ENCODE data around the gene SIRT1.
"Not testable (repeated sequence)": the region's sequence is repeated elsewhere in the genome, so short reads cannot be mapped to it uniquely, and the experiment has no call there.

Gene SIRT1

DNA sequence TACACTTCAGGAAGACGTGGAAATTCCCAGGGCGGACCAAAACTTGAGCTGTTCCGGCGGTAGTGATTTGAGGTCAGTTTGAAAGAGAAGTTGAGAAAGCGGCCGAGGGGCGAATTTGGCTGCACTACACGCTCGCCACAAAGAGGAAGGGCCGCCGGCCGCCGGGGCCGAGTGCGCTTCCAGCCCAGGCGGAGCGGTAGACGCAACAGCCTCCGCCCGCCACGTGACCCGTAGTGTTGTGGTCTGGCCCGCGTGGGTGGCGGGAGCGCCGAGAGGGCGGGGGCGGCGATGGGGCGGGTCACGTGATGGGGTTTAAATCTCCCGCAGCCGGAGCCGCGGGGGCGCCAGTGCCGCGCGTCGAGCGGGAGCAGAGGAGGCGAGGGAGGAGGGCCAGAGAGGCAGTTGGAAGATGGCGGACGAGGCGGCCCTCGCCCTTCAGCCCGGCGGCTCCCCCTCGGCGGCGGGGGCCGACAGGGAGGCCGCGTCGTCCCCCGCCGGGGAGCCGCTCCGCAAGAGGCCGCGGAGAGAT, at the start of gene SIRT1:
Gene SIRT1, plus strand, starts transcription at position 344 of the 529 bp plus-strand sequence. Its CDS starts 66 bp downstream, at position 410.
- peak; percentile 94 for DNase-seq

DNA sequence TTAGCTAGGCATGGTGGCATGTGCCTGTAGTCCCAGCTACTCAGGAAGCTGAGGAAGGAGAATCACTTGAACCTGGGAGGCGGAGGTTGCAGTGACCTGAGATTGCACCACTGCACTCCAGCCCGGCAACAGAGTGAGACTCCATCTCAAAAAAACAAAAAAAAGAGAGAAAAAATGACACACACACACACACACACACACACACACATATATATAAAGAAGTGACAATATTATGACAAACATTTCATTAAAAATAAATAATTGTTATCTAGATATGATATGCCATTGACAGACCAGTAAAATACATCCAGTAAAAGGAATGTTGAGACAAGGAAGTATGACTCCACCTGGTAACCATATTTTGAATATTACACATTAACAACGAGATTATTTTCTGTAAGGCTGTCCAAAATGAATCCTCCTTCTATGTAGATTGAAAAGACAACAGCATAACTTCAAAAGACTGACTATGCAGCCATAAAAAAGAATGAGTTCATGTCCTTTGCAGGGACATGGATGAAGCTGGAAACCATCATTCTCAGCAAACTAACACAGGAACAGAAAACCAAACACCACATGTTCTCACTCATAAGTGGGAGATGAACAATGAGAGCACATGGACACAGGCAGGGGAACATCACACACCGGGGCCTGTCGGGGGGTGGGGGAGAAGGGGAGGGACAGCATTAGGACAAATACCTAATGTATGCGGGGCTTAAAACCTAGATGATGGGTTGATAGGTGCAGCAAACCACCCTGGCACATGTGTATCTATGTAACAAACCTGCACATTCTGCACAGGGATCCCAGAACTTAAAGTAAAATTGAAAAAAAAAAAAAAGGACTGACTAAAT, 48.7 kb upstream of the SIRT1 start:
- not testable (repeated sequence) for DNase-seq

DNA sequence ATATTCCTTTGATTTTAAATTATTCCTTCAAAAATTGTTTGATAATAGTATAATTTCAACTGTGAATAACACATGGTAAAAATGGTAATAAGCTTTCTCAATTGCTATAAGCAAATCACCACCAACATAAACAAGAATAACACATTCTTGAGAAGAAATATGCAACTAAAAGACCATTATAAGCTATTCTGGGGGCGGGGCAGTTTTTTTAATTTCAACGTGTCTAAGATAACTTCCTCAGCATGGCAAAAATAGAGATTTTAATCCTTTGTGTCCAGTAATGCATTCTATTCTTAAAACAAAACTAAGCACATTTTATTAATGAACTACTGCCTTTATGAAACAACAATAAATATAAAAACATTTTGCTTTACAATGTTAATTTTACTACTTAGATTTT, 48.0 kb upstream of the SIRT1 start:
- DNase-seq, result no peak

DNA sequence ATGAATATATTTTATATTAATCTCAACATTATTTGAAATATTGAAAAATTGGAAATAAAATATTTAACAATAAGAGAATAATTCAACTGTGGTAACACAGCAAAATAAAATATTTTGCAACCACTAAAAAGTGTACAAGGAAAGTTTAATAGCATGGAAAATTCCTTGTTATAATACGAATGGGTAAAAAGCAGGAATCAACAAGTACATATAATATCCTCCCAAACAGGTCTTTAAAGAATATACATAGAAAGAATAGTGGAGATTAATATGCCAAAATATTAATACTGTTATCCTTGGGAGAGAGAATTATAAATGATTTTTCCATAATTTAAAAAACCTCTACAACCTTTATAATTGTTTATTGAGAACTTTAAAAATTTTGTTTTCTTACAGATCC, 47.5 kb upstream of the SIRT1 start:
- DNase-seq, result no peak

DNA sequence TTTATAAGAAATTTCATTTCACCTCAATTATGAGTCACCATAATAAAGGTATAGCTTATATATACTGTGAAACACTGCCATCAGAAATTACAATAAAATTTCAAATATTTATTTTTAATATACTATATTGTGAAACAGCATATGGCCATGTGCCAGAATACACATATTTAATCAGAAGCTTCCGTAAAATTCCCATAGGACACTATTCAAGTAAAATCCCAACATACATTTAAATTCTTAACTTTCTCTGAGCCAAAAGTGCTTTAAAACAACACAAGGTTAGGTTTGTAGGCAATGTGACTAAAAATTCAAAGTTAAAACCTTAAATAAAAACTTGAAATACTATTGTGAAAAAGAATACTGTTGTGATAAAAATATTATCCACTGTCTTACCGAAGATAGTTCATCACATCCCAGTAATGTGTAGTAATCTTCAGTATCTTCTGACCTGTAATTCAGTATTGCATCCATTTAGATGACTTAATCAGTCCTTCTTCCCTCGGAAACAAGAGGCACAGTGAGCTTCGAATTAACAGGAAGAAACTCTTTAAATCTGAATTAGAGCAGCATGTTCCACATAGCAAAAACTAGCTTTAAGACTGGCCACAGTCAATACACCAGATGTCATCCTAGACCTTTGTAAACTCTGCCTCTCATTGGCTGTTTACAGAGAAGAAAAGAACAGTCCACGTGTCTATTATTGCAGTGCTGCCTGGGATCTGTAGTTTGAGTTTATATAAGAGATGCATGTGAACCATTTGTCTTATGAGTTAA, 46.7 kb upstream of the SIRT1 start, which contains the start of gene DNAJC12:
Gene DNAJC12, minus strand, starts transcription at position 648 of the 774 bp plus-strand sequence. Its CDS starts 177 bp downstream, at position 471.
- no peak for DNase-seq

DNA sequence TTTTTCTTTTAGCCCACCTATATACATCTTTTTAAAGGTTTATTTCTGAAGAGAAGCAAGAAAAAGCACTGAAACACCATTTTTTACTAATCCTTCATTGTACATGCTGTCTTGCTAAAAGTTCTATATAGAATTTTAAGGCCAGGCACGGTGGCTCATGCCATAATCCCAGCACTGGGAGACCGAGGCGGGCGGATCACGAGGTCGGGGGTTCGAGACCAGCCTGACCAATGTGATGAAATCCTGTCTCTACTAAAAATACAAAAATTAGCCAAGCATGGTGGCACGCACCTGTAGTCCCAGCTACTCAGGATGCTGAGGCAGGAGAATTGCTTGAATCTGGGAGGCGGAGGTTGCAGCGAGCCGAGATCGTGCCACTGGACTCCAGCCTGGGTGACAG, 44.9 kb upstream of the SIRT1 start:
- not testable (repeated sequence) for DNase-seq

DNA sequence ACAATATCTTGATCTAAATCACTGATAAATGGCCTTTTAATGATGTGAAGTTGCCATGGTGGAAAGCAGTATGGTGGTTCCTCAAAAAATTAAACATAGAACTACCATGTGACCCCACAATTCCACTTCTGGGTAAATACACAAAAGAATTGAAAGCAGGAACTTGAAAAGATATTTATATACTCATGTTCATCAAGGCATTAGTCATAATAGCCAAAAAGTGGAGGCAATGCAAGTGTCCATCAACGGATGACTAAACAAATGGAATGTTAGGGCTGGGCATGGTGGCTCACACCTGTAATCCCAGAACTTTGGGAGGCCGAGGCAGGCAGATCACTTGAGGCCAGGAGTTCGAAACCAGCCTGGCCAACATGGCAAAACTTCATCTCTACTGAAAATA, 44.5 kb upstream of the SIRT1 start:
- no peak for DNase-seq

DNA sequence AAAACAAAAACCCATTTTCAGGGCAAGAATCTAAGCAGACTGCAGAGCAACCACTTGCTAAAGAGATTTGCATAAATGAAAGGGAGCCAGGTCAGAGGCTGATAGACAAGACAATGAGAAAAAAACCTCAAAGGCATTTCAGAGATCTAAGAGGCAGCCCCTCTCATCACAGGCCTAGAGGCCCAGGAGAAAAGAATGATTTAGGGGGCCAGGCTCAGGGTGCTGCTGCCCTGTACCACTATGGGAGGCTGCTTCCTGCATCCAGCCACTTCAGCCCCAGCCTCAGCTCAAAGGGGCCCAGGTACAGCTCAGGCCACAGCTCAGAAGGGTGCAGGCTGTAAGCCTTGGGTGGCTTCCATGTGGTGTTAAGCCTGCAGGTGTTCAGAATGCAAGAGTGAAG, 42.7 kb upstream of the SIRT1 start:
- DNase-seq, result no peak

DNA sequence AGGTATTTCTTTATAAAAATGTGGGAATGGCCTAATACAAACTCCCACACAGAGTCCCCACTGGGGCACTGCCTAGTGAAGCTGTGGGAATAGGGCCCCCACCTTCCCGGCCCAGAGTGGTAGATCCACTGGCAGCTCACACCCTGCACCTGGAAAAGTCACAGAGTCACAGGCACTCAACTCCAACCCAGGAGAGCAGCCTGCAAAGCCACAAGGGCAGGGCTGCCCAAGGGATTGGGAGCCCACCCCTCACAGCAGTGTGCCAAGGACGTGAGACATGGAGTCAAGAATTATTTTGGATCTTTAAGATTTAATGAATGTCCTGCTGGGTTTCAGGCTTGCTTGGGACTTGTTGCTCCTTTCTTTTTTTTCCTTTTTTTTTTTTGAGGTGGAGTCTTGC, 41.2 kb upstream of the SIRT1 start:
- DNase-seq, result no peak

DNA sequence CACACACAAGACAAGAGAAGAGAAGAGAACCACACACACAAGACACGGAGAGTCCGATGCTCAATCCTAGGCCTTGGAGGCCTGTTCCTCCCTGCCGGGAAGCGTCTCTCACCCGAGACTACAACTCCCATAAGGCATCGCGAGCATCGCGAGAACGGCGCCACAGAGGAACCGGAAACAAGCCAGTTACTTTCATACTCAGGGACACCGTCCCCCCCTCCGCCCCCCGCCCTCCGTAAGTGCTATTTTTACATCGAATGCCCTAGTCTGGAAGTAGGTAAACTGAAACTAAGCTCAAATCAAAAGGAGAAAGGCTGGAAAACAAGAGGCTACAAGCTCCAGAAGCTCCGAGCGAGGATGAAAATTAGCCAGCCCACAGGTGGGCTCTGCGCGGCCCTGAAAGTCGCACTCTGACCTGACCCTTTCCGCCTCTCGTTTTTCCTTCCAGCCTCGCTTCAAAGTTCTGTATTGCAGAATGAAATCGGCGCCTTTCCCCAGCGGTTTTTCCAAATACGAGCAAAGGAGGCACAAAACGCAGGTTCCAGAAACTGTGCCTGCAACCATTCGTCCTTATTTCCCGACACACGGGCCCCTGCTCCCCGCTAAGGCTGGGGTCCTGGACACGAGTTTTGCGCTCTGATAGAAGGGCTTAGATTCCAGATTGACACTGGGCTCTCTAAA, 35.0 kb upstream of the SIRT1 start:
- peak; percentile 95 for DNase-seq

DNA sequence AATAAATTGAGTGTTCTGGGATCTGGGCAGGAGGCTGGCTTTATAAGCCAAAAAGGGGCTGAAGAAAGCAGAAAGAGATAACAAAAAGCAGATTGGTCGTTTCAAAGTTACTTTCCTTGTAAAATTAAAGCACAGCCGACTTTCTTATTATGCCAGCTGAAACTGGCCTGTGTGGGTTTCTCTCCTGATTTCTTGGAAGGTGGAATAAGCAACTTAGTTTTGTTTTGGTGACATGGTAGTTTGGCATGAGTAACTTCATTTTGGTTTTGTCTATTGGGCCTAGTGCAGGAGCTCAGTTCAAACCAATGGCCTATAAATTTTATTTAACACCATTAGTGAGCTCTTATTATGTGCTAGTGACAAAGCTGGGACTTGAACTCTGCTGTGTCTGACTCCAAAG, 33.3 kb upstream of the SIRT1 start:
- DNase-seq, result no peak

DNA sequence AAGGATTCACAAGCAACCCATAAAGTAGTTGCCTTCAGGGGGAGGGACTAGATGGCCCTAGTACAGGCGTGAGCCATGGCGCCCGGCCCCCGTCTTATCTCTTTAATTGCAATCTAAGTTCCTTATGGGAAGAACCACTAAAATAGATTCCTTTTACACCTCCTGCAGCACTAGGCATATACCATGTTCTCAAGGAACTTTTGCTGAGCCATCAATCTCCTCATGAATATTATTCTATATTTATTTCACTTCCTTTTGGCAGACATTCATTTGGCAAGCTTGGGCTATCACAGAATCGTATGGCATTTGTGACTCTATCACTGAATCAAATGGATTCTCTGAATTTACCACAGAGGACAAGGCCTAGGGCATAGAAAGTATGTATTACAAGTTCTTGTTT, 31.7 kb upstream of the SIRT1 start:
- DNase-seq, result no peak

DNA sequence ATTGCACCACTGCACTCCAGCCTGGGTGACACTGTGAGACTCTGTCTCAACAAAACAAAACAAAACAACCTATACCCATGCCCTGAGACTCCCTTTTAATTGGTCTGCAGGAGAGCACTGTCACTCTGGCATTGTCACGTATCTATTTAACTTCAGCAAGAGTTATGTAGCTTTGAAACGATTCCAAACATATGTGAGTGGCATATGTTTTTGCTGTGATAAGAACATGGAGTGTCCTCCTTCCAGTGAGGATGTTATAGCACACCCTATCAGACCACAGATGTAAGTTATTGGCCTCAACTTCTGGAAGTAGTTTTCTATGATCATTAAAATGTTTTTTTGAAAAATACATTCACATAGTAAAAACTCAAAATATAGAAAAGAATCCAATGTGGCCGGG, 30.9 kb upstream of the SIRT1 start:
- no peak for DNase-seq

DNA sequence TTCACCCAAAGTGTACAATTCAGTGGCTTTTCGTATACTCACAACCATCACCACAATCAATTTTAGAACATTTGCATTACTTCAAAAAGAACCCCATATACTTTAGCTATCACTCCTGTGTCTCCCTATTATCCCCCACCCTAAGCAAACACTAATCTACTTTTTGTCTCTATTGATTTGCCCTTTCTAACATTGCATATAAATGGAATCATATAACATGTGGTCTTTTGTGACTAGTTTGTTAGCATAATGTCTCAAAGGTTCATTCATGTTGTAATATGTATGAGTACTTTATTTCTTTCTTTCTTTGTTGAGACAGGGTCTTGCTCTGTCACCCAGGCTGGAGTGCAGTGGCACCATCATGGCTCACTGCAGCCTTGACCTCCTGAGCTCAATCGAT, 25.5 kb upstream of the SIRT1 start:
- DNase-seq, result no peak

DNA sequence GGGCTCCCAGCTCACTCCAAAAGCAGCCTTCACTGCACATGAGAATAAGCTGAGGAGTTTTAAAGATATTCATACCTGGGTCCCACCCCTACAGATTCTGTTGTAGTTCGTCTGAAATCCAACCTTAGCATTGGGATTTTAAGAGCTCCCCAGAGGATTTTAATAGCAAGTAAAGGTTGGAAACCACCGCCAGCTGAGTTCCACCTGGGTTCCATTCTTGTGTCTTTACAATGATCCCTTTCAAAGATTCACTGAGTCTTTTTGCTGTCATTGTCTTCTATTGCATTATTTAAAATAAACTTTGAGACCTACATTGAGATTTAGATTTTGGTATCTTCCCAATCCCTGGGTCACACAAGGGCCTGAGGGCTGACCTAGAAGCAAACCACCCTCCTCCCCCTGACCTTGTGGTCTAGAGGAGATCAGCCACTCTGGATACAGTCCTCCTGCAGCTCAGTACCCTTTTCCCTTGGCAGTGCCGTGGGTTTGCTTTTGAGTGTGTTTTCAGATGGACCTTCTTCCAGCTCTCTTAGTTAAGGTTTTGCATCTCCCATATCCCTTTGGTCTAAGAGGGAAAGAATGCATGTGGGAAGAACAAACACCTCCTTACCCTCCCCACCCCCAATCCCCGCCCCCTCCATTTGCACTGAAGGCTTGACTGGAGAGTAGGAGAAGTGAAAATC, 22.6 kb upstream of the SIRT1 start:
- DNase-seq, result no peak

DNA sequence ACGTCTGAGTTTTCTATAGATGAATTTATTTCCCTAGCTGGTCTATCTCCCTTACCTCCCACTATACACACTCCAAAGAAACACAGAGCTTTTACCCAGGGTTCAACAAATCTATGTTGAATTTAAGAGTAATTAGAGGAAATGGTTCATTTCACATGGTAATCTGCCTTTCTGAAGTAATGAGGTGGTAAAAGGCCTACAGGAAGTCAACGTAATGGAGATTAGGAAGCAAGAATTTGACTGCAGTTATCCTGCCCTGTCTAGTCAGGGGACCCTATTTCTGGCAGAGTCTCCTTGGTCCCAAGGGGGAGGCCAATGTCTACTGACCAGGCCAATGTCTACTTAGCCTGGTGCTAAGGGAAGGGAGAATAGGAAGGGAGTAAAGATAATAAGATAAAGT, 21.4 kb upstream of the SIRT1 start:
- DNase-seq, result no peak

DNA sequence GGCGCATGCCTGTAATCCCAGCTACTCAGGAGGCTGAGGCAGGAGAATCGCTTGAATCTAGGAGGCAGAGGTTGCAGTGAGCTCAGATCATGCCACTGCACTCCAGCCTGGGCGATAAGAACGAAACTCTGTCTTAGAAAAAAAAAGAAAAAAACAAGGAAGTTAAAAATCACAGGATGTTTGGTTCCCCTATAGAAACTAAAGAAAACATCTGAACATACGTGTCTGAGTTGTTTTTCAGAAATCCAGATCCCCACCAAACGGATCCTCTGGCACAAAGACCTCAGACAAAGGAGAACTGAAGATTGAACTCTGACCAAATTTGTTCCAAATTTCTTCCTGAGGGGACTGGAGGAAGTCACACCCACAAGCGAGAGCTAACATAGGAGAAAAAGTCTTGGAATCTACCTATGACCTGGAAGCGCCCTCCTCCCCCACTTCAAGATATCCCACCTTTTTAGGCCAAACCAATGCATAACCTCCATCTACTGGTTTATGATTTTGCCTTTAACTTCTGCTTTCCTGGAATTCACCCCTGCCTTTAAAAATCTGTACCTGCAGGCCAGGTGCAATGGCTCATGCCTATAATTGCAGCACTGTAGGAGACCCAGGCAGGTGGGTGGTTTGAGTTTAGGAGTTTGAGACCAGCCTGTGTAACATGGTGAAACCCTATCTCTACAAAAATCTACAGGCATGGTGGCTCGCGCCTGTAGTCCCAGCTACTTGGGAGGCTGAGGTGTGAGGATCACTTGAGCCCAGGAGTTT, 19.7 kb upstream of the SIRT1 start:
- no peak for DNase-seq

DNA sequence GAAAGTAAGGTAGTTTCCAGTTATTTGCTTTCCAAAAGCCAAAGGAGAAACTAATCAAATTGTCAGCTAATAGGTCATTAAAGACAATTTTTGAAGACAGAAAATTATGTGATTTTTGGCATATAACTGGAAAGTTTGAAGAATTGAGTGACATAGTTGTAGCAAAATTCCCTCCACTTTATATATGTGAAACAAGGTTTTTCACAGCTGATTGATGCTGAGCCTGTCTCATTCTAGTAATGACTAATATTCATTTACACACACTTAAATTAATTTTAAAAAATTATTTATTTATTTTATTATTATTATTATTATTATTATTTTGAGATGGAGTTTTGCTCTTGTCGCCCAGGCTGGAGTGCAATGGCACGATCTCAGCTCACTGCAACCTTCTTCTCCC, 16.3 kb upstream of the SIRT1 start:
- DNase-seq, result no peak

DNA sequence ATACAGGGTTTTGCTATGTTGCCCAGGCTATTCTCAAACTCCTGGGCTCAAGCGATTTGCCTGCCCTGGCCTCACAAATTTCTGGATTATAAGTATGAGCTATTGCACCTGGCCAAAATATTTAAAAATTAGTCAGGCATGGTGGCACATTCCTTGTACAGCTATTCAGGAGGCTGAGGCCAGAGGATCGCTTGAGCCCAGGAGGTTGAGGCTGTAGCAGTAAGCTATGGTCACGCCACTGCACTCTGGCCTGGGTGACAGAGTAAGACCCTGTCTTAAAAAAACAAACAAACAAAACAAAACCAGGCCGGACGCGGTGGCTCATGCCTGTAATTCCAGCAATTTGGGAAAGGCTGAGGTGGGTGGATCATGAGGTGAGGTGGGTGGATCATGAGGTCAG, 14.5 kb upstream of the SIRT1 start:
- DNase-seq, result no peak

DNA sequence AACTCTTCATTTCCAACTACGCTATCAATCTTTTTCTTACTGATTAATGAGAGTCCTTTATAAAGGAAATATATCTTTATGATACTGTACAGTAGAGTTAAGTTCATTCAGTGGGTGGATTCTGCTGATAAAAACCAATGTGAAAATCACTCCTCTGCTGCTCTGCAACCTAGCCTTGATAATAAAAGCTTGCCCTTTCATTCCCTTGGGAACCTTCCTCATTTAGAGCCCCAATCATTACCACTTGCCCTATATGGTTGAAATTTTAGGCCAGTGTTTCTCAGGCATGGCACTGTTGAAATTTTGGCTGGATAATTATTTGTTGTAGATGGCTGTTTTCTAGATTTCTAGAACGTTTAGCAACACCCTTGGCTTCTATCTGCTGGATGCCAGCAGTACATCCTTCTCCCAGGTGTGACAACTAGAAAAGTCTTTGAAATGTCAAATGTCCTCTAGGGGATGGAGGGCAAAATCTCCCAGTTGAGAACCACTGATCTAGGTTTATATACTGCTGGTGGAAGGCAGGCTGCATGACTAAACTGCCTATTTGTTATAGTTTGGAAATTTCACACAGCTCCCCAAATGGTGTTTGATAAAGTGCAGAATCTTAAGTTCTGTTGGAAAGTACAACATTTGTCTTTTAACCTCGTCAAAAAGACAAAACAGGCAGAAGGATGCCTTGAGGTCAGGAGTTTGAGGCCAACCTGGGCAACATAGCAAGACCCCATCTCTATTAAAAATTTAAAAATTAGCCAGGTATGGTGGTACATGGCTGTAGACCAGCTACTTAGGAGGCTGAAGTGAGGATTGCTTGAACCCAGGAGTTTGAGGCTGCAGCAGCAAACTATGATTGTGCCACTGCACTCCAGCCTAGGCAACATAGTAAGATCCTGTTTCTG, 8.9 kb upstream of the SIRT1 start:
- no peak for DNase-seq

DNA sequence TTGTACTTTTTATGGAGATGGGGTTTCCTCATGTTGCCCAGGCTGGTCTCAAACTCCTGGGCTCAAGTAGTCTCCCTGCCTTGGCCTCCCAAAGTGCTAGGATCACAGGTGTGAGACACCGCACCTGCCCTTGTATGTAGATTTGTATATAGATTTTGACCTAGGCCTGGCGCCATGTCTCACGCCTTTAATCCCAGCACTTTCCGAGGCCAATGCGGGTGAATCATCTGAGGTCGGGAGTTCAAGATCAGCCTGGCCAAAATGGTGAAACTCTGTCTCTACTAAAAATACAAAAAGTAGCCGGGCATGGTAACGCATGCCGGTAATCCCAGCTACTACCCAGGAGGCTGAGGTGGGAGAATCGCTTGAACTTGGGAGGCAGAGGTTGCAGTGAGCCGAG, 7.0 kb upstream of the SIRT1 start:
- DNase-seq, result not testable (repeated sequence)
